Endodermal cell (in vitro differentiated cells): ENCODE data around the gene DOK1. TPM values are rescaled to one million over a fixed set of nuclear protein-coding genes. Genes with fewer than 3 reads are reported as not detected.
A peak's percentile ranks its signal among the peaks of the same experiment; 100 is the strongest.

ENCODE experiments used
- DNase-seq: peaks from one replicate; pipeline ENCODE4 v3.0.0-alpha.2; 2017
- H3K27ac ChIP-seq: 2 replicates; pipeline ENCODE4 v1.5.1; 2013; ENCODE audit warnings: mild to moderate bottlenecking, low read depth, low read length, moderate library complexity
- H3K27me3 ChIP-seq: 2 replicates; pipeline ENCODE4 v1.6.1; 2013; ENCODE audit warnings: mild to moderate bottlenecking, low read length, moderate library complexity; ENCODE audit not compliant: insufficient read depth, control insufficient read depth, poor library complexity, severe bottlenecking
- H3K36me3 ChIP-seq: 2 replicates; pipeline ENCODE4 v1.7.0; 2013; ENCODE audit warnings: mild to moderate bottlenecking, low read length, moderate library complexity; ENCODE audit not compliant: control insufficient read depth, insufficient read depth
- H3K4me1 ChIP-seq: one replicate; pipeline ENCODE4 v1.7.0; 2013; ENCODE audit warnings: low read length; ENCODE audit not compliant: control insufficient read depth, insufficient read depth
- H3K4me3 ChIP-seq: 2 replicates; pipeline ENCODE4 v1.5.1; 2013; ENCODE audit warnings: mild to moderate bottlenecking, low read length, moderate library complexity
- H3K9ac ChIP-seq: 2 replicates; pipeline ENCODE4 v1.6.1; 2013; ENCODE audit warnings: mild to moderate bottlenecking, low read length, moderate library complexity; ENCODE audit not compliant: poor library complexity, severe bottlenecking; ENCODE audit errors: extremely low read depth
- H3K9me3 ChIP-seq: 2 replicates; pipeline ENCODE4 v1.6.1; 2013; ENCODE audit warnings: mild to moderate bottlenecking, low read length, moderate library complexity; ENCODE audit not compliant: control insufficient read depth
- H3K27ac Mint-ChIP-seq: 2 replicates; pipeline ENCODE4 v1.8.0; 2020; ENCODE audit warnings: mixed read lengths
- H3K27me3 Mint-ChIP-seq: 2 replicates; pipeline ENCODE4 v1.8.0; 2021; ENCODE audit warnings: mild to moderate bottlenecking, mixed read lengths; ENCODE audit not compliant: insufficient read depth
- H3K36me3 Mint-ChIP-seq: 2 replicates; pipeline ENCODE4 v1.8.0; 2020; ENCODE audit warnings: low read depth, mixed read lengths
- H3K4me1 Mint-ChIP-seq: 2 replicates; pipeline ENCODE4 v1.8.0; 2020; ENCODE audit warnings: mixed read lengths
- H3K4me3 Mint-ChIP-seq: 2 replicates; pipeline ENCODE4 v1.8.0; 2020; ENCODE audit warnings: mild to moderate bottlenecking, moderate library complexity, mixed read lengths
- H3K9me3 Mint-ChIP-seq: 2 replicates; pipeline ENCODE4 v1.8.0; 2020; ENCODE audit warnings: mild to moderate bottlenecking, mixed read lengths
- WGBS, 2 experiments: methylation state at CpG; one replicate each; pipeline versions ENCODE4 v1.1.5 to v1.1.7; 2013; ENCODE audit warnings: missing lambda C conversion rate in 2 of 2, mixed read lengths in 1 of 2; ENCODE audit not compliant: insufficient coverage in 1 of 2, insufficient read length in 1 of 2; 5-methylcytosine and 5-hydroxymethylcytosine counted together
- total RNA-seq, 2 donors: library from RNA; stranded (reverse); fragmentation: NEBNext Ultra II Directional in 1 of 2; extraction: Animal tissue kit (Norgen Biotek cat#: 25700) in 1 of 2; gene quantifications; 2 replicates in 1 of 2; 3 replicates in 1 of 2; pipeline ENCODE4 v1.2.1, GENCODE V29; 2021
- TF ChIP-seq, protein P1 (sequence below): fragments of 200-600 bp; sonication (generic); conservative IDR thresholded peaks from 2 replicates; pipeline ENCODE4 v1.5.0; 2021; ENCODE audit warnings: antibody characterized with exemption, mild to moderate bottlenecking

DOK1 gene
- total RNA-seq, 2 donors from 2014 or later = 12.9 to 15.1 TPM

DNA sequence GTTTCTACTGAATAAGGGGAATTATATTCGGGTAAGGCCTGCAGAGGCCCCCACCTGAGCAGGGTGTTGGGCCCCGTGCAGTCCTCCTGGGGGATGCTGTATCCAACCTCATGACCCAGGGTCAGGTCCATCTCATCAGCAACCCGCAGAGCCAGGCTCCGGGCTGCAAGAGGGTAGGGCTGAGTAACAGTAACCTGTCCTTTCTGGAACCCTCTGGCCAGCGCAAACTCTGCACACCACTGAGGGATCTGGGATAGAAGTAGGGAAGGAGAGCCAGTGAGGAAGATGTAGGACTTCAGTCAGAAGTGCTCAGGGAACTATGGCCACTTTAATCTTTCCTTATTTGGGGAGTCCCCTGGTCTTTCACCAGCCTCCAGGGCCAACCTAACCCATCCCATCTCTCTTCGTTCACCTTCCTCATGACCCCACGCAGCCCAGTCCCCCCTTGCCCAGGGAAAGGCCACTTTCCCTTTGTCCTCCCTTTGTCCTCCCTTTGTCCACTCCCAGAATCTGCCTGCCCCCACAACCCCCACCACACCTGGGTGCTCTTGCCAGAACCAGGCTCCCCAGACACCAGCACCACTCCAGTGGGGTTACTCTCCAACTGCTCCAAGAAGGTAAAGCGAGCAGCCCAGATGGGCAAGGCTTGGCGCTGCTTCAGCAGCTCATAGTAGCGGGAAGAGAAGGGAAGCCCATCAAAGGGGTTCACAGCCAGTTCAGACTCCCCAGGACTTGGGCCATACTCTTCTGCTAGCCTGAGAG, 29.4 kb upstream of the DOK1 start:
- Histone ChIP-seq H3K9me3 (no peaks in the 10 kb centered on the region), H3K4me1 (no peaks in the 10 kb centered on the region), H3K9ac (no peak overlapping the region), H3K36me3 (peaks cover 26% of the 10 kb centered on the region), H3K4me3 (no peak overlapping the region), H3K27ac (no peak overlapping the region), H3K27me3 (peaks cover 41% of the 10 kb centered on the region)
- 94% methylated on average over 5 to 10 of the region's 10 CpGs for WGBS, 2 experiments
- no peak for DNase-seq
- Mint-ChIP-seq H3K4me1 (peaks cover 4% of the 10 kb centered on the region), H3K9me3 (no peaks in the 10 kb centered on the region), H3K36me3 (peaks cover 21% of the 10 kb centered on the region), H3K27me3 (peaks cover 39% of the 10 kb centered on the region), H3K27ac (no peak overlapping the region), H3K4me3 (no peak overlapping the region)
- TF ChIP-seq, protein P1, sequence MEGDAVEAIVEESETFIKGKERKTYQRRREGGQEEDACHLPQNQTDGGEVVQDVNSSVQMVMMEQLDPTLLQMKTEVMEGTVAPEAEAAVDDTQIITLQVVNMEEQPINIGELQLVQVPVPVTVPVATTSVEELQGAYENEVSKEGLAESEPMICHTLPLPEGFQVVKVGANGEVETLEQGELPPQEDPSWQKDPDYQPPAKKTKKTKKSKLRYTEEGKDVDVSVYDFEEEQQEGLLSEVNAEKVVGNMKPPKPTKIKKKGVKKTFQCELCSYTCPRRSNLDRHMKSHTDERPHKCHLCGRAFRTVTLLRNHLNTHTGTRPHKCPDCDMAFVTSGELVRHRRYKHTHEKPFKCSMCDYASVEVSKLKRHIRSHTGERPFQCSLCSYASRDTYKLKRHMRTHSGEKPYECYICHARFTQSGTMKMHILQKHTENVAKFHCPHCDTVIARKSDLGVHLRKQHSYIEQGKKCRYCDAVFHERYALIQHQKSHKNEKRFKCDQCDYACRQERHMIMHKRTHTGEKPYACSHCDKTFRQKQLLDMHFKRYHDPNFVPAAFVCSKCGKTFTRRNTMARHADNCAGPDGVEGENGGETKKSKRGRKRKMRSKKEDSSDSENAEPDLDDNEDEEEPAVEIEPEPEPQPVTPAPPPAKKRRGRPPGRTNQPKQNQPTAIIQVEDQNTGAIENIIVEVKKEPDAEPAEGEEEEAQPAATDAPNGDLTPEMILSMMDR = no peak

DNA sequence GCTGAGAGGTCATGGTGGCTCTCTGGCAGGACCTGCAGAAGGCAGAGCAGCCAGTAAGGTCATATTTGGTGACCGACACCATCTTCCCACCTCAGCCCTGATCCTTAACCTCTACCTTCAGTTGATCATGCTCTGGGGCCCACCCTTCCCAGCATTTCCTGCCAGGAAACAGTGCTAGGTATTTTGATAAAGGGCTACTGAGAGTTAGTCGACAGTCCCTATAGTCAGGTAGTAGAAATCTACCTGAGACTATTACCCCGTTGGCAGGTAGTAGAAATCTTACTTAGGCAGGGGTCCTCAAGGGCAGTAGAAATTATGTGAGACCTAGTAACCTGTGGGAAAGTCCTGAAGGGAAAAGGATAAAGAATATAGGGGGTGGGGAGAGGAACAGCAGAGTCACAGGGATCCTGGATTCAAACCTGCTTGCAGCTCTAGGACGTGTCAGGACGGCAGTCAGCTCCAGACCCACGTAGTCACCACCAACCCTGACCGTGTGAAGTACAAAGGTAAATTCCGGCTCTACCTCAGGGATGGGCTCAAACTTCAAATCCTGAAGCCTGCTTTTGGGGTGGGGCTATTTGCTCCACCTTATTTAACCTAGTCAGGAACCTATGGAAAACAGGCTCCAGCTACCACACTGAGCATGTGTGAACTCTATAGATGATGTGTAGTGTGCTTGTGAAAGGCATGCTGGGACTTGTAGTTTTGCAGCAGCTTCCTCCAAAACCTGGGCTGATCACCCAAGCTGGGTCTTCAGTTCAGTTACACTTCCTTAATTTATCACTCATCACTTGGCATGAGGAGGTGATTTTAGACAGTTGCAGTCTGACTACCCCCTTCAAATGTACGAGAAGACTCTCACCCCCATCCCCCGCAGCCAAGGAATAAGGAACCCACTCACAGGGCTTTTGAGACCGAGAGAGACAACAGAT, 28.5 kb upstream of the DOK1 start, which contains the start of gene DQX1:
Gene DQX1, minus strand, starts transcription at position 515 of the 932 bp plus-strand sequence. Its CDS starts 502 bp downstream, at position 13.
- Mint-ChIP-seq H3K4me1 (peaks cover 7% of the 10 kb centered on the region), H3K4me3 (no peak within 1 kb of the TSS), H3K27me3 (peaks cover 31% of the 10 kb centered on the region), H3K9me3 (no peaks in the 10 kb centered on the region), H3K36me3 (peaks cover 24% of the 10 kb centered on the region), H3K27ac (no peak within 1 kb of the TSS)
- peaks cover 32% of the 10 kb centered on the region for H3K27me3 ChIP-seq
- 94 to 96% methylated on average over 8 to 11 of the region's 11 CpGs for WGBS, 2 experiments
- peaks cover 26% of the 10 kb centered on the region for H3K36me3 ChIP-seq
- TF ChIP-seq, protein P1 = no peak
- DNase-seq = peak; percentile 81
- no peak within 1 kb of the TSS for H3K27ac ChIP-seq
- H3K4me3 ChIP-seq = no peak within 1 kb of the TSS
- no peaks in the 10 kb centered on the region for H3K4me1 ChIP-seq
- no peak within 1 kb of the TSS for H3K9ac ChIP-seq
- no peaks in the 10 kb centered on the region for H3K9me3 ChIP-seq

DNA sequence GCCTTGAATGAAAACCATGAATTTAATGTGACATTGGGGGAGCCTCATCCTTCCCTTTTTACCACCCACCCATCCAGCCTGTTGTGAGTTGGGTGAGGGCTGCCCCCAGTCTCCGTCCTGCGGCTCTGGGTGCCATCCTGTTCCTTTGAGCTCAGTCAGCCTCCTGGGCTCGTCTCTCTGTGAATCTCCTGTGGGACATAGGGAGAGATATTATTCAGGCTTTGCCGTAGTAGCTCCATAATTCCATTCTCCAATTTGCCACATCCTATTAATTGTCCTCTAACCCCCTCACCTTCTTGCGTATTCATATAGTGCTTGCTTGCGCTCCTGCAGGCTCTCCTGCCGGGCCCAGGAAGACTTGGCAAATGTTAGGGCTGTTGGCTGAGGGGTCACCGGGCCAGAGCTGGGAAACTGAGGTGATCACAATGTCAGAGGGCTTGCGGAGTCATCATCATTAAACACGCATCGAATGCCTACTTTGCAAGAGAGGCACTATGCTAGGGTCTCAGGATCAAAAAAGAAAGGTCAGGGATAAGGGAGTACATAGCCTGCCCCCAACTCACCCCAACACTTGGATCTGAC, 27.8 kb upstream of the DOK1 start:
- Histone ChIP-seq H3K27me3 (peaks cover 25% of the 10 kb centered on the region), H3K36me3 (peaks cover 26% of the 10 kb centered on the region), H3K4me1 (no peaks in the 10 kb centered on the region), H3K4me3 (no peak overlapping the region), H3K27ac (no peak overlapping the region), H3K9me3 (no peaks in the 10 kb centered on the region), H3K9ac (no peak overlapping the region)
- Mint-ChIP-seq H3K27me3 (peaks cover 23% of the 10 kb centered on the region), H3K27ac (no peak overlapping the region), H3K4me3 (no peak overlapping the region), H3K4me1 (peaks cover 7% of the 10 kb centered on the region), H3K36me3 (peaks cover 27% of the 10 kb centered on the region), H3K9me3 (no peaks in the 10 kb centered on the region)
- TF ChIP-seq, protein P1 = no peak
- no peak for DNase-seq
- WGBS, 2 experiments = 96 to 98% methylated on average over 6 to 11 of the region's 11 CpGs
